ENCODE data around the gene MAST4. TPM values are rescaled to one million over a fixed set of nuclear protein-coding genes. Genes with fewer than 3 reads are reported as not detected.

Gene MAST4
- total RNA-seq, 1 donor from 2014 or later: 0.99 TPM

DNA sequence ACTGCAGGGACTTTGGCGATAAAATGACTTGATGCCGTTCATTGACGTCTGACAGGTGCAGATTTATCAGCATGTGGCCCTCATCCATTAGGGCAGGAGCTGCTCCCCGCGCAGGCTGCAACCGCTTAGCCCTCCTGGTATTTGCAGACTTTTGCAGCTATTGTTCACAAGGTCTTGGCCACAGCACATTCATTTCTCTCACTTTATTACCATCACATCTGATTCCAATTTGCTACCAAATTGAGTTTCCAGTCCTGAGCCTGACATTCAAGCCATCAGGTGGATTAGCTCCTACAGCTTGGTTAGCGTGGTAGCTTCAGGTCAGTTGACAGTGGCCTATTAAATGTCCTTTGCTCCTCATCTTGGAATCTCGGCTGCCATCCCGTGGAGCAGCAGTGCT is 301.2 kb downstream of the MAST4 start:
- Histone ChIP-seq H3K27ac (no peak overlapping the region), H3K36me3 (no peaks in the 10 kb centered on the region), H3K27me3 (no peaks in the 10 kb centered on the region), H3K9ac (no peak overlapping the region), H3K9me3 (ENCODE audit: low read depth) (no peaks in the 10 kb centered on the region), H3K79me2 (ENCODE audit: low read depth) (no peaks in the 10 kb centered on the region), H3F3A (ENCODE audit: low read depth) (no peaks in the 10 kb centered on the region), H2AFZ (replicated peaks) (no peak overlapping the region), H4K20me1 (ENCODE audit: low read depth) (no peaks in the 10 kb centered on the region), H3K4me3 (no peak overlapping the region), H3K4me1 (no peaks in the 10 kb centered on the region), H3K4me2 (no peak overlapping the region)
- Mint-ChIP-seq H3K4me3 (no peak overlapping the region), H3K36me3 (no peaks in the 10 kb centered on the region), H3K4me1 (no peaks in the 10 kb centered on the region), H3K27me3 (ENCODE audit: insufficient read depth, low read depth) (no peaks in the 10 kb centered on the region), H3K9me3 (no peaks in the 10 kb centered on the region), H3K27ac (no peak overlapping the region)
- TF ChIP-seq, protein P1, sequence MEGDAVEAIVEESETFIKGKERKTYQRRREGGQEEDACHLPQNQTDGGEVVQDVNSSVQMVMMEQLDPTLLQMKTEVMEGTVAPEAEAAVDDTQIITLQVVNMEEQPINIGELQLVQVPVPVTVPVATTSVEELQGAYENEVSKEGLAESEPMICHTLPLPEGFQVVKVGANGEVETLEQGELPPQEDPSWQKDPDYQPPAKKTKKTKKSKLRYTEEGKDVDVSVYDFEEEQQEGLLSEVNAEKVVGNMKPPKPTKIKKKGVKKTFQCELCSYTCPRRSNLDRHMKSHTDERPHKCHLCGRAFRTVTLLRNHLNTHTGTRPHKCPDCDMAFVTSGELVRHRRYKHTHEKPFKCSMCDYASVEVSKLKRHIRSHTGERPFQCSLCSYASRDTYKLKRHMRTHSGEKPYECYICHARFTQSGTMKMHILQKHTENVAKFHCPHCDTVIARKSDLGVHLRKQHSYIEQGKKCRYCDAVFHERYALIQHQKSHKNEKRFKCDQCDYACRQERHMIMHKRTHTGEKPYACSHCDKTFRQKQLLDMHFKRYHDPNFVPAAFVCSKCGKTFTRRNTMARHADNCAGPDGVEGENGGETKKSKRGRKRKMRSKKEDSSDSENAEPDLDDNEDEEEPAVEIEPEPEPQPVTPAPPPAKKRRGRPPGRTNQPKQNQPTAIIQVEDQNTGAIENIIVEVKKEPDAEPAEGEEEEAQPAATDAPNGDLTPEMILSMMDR (IDR thresholded peaks at IDR 0.05): no peak
- TF ChIP-seq EZH2phosphoT487 (IDR thresholded peaks at IDR 0.05): no peak
- no peak for TF ChIP-seq EZH2 (IDR thresholded peaks at IDR 0.05)
- DNase-seq (ENCODE audit: low spot score): no peak

DNA sequence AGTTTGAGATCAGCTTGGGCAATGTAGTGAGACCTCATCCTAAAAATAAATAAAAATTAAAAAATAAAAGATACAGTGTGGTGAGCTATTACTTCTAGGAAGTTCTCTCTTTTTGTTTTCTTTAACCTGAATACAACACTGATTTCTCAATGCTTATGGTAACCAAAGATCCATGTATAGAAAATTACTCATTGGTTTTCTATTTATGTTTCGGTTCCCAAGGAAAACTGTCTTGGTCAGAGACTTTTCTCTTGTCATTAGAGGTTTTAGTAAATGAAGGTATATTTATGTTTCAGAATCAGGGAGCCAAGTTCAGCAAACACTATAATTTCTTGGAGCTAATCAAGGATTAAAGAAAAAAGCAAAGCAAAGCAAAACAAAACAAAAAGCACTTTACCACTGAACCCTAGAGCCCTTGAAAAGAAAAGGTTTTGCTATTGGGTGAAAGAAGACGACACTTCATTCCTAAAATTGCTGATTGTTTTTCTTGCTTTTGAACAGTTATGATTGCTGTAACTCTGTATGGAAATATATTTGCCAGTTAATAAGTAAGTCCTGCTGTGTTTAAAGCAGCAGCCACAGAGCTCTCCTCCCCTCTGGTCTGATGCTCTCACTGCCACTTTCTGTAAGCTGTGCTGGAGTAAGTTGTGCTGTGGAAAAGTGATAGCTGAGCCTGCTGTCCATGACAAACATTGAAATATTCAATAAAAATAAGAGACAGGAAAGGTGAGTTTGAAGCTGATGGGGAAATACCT is 302.2 kb downstream of the MAST4 start:
- no peaks in the 10 kb centered on the region for H3K27me3 Mint-ChIP-seq (ENCODE audit: insufficient read depth, low read depth)
- H3K27ac Mint-ChIP-seq: no peak overlapping the region
- Histone ChIP-seq H3F3A (ENCODE audit: low read depth) (no peaks in the 10 kb centered on the region), H3K36me3 (no peaks in the 10 kb centered on the region), H3K9me3 (ENCODE audit: low read depth) (no peaks in the 10 kb centered on the region), H3K27ac (no peak overlapping the region), H3K4me1 (no peaks in the 10 kb centered on the region), H4K20me1 (ENCODE audit: low read depth) (no peaks in the 10 kb centered on the region), H3K79me2 (ENCODE audit: low read depth) (no peaks in the 10 kb centered on the region), H2AFZ (replicated peaks) (no peak overlapping the region), H3K27me3 (no peaks in the 10 kb centered on the region), H3K4me3 (no peak overlapping the region), H3K4me2 (no peak overlapping the region), H3K9ac (no peak overlapping the region)
- no peaks in the 10 kb centered on the region for H3K36me3 Mint-ChIP-seq
- TF ChIP-seq EZH2 (IDR thresholded peaks at IDR 0.05): no peak
- TF ChIP-seq, protein P1 (IDR thresholded peaks at IDR 0.05): no peak
- TF ChIP-seq EZH2phosphoT487 (IDR thresholded peaks at IDR 0.05): no peak
- no peak for DNase-seq (ENCODE audit: low spot score)
- no peaks in the 10 kb centered on the region for H3K4me1 Mint-ChIP-seq
- no peak overlapping the region for H3K4me3 Mint-ChIP-seq
- H3K9me3 Mint-ChIP-seq: no peaks in the 10 kb centered on the region

DNA sequence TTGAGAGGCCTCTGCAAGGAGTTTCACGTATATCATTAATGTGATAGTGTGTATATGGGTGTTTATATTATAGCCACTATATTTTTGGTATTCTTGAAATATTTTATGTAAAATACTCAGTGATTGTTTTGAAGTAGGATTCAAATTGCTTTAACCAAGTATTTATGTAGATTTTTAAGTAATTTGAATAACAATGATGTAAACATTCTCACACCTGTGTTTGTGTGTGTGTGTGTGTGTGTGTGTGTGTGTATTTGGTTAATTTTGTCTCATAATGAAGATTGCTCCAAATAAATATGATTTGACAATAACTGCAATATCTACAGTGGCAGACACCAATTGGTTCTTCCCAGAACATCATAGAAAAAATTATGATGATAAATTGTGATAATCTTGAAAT is 307.0 kb downstream of the MAST4 start:
- Histone ChIP-seq H3K27me3 (no peaks in the 10 kb centered on the region), H3K79me2 (ENCODE audit: low read depth) (no peaks in the 10 kb centered on the region), H3K4me3 (no peak overlapping the region), H4K20me1 (ENCODE audit: low read depth) (no peaks in the 10 kb centered on the region), H3K9ac (no peak overlapping the region), H2AFZ (replicated peaks) (no peak overlapping the region), H3K36me3 (no peaks in the 10 kb centered on the region), H3K27ac (no peak overlapping the region), H3F3A (ENCODE audit: low read depth) (peaks cover 12% of the 10 kb centered on the region), H3K9me3 (ENCODE audit: low read depth) (no peaks in the 10 kb centered on the region), H3K4me2 (no peak overlapping the region), H3K4me1 (peaks cover 29% of the 10 kb centered on the region)
- Mint-ChIP-seq H3K36me3 (no peaks in the 10 kb centered on the region), H3K4me3 (no peak overlapping the region), H3K27me3 (ENCODE audit: insufficient read depth, low read depth) (peaks cover 3% of the 10 kb centered on the region), H3K4me1 (peaks cover 3% of the 10 kb centered on the region), H3K9me3 (no peaks in the 10 kb centered on the region), H3K27ac (no peak overlapping the region)
- TF ChIP-seq, protein P1 (IDR thresholded peaks at IDR 0.05): no peak
- TF ChIP-seq EZH2 (IDR thresholded peaks at IDR 0.05): no peak
- no peak for TF ChIP-seq EZH2phosphoT487 (IDR thresholded peaks at IDR 0.05)
- DNase-seq (ENCODE audit: low spot score): no peak

Measured in neural progenitor cell (in vitro differentiated cells).